Stimulated activated CD8-positive, alpha-beta memory T cell treated with anti-CD3 and anti-CD28 coated beads, Interleukin-15, amount 100 ng/mL, for 48 hours (primary cell): Measurements from ENCODE around the gene PARP2.
"Not testable (repeated sequence)": the region's sequence is repeated elsewhere in the genome, so short reads cannot be mapped to it uniquely, and the experiment has no call there.

ENCODE experiments used
- DNase-seq, 2 donors: peaks; one replicate each; pipeline ENCODE4 v3.0.0-alpha.2; 2020; ENCODE audit warnings: low read depth in 2 of 2

Gene PARP2

DNA sequence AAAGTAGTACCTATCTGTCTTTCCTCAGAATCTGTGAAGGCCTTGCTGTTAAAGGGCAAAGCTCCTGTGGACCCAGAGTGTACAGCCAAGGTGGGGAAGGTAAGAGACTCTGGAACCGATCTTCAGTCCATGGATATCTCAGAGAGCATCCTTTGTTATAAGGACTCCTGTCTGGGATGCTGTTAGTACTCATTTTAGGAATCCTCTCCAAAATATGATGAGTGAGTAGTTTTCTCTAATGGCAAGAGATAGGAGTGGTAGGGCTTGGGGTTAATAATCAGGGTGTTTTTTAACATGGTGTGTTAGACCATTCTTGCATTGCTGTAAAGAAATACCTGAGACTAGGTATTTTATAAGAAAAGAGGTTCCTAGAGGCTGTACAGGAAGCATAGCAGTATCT lies 1.9 kb downstream of the PARP2 start:
- DNase-seq: no peak

DNA sequence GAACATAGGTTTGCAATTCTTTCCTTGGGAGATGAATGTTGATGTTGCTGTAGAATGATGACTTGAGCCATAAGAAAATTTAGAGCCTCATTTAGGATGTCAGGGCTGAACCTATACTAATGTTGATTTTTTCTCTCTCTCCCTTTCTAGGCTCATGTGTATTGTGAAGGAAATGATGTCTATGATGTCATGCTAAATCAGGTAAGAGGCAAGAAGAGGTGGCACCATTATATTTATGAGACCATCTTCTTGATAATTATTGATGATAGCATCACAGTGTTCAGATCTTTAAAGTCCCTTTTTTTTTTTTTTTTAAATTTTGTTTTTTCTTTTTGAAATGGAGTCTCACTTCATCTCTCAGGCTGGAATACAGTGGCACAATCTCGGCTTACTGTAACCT lies 3.3 kb downstream of the PARP2 start:
- DNase-seq: no peak

DNA sequence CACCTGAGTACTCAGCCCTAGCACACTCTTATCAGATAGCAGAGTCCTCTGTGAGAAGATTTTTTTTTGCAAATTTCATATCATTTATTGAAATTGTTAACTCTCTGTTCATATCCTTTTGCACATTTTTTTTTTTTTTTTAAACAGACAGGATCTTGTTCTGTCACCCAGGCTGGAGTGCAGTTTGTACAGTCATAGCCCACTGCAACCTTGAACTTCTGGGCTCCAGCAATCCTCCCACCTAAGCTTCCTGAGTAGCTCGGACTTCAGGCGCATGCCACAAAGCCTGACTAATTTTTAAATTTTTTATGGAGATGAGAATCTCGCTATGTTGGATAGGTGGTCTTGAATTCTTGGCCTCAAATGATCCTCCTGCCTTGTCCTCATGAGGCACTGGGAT lies 4.3 kb downstream of the PARP2 start:
- no peak for DNase-seq

DNA sequence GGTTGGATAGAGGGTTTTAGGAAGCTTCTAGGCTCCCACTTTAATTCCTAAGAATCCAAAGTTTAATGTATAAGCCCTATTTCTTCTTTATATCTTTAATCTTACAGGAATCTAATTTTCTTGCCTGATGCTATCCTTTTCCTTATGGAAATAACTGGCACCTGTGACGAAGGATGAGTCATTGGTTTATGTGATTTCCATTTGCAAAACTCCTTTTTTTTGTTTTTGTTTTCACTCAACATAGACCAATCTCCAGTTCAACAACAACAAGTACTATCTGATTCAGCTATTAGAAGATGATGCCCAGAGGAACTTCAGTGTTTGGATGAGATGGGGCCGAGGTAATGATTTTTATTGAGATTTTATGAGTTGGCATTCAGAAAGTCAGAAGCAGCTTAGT lies 6.8 kb downstream of the PARP2 start:
- DNase-seq: no peak

DNA sequence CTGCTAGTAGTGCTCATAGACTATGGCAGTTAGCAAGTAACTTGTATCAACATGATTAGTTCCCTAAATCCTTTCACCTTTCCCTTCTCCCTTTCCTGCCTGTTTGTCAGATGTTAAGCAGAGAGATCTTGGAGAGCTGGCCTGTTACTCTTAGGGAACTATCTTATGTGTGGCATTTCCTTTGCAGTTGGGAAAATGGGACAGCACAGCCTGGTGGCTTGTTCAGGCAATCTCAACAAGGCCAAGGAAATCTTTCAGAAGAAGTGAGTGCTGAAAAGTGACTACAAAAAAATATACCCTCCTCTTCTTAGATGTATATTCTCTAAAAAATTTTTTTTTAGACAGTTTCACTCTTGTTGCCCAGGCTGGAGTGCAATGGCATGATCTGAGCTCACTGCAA lies 7.4 kb downstream of the PARP2 start:
- no peak for DNase-seq

DNA sequence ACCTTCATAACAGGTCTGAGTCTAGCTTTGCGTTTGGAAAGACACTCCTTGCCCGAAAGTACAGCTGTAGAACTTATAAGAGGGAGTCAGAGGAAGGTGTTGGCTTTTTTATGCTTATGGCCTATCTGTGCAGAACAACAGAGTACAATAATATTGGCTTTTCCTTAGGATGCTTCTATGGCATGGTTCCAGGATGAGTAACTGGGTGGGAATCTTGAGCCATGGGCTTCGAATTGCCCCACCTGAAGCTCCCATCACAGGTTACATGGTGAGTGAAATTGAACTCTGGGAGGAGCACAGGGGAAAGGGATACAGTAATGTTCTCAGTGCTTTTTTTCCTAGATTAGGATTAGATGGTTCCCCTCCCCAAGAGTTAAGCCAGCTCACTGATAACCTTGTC lies 13.0 kb downstream of the PARP2 start:
- no peak for DNase-seq

DNA sequence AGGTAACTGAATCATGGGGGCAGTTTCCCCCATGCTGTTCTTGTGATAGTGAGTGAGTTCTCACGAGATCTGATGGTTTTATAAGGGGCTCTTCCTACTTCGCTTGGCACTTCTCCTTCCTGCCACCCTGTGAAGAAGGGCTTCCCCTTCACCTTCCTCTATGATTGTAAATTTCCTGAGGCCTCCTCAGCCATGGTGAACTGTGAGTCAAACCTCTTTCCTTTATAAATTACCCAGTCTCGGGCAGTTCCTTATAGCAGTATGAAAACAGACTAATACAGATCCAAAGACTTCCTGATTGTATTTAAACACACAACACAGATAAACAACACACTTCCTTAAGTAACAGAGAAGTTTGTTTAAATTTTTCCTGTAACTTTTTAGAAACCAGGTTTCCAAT lies 15.0 kb downstream of the PARP2 start:
- DNase-seq: not testable (repeated sequence)

DNA sequence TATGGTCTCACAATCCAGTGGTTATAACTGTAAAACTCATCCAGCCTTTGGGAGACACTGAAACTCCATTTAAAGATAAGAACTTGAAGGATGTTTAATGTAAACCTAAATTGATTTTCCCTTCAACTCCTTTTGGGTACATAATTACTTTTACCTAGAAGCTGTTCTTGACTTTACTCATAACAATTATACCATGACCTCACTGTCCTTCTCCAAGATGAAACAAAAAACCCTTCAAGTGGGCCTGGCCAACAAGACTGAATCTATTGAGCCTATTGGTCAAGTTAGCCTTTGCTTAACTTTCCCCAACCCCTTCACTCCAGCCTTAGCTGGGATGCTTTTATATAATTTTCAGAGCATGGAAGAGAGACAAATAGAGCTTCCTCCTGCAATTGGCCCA lies 22.5 kb downstream of the PARP2 start:
- DNase-seq: no peak

DNA sequence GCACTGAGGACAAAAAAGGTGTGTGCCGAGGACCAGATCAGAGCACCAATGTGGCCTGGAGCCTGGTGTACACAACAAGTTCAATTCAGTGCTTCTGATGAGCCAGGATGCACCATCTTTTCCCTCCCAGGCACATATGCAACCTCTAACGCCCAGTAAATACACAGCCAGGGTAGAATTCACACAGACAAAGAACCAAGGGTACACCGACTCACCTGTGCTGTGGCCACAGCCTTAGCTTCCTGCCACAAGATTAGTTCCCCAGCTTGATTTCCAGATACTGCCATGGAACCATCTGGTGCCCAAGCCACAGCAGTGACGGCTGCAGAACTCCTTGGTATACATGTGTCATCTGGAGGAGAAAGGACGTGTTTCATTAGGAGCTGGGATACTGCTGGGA lies 29.4 kb downstream of the PARP2 start:
- no peak for DNase-seq

DNA sequence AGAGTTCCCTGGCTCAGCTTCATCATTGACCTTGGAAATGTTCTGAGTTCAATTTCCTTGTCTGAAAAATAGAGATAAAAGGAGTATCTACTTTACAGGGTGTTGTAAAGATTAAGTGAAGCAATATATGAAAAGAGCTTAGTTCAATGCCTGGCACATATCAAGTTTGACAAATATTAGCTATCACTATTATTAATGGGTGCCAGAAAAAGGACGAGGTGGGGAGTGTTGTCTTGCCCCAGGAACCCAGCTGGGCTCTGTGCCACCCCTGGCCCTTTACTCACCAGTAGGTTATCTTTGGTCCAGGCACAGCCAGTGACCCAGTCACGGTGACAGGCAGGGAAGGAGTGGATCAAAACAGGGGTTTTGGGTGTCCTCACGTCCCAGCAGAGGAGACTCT lies 32.0 kb downstream of the PARP2 start:
- DNase-seq: no peak

DNA sequence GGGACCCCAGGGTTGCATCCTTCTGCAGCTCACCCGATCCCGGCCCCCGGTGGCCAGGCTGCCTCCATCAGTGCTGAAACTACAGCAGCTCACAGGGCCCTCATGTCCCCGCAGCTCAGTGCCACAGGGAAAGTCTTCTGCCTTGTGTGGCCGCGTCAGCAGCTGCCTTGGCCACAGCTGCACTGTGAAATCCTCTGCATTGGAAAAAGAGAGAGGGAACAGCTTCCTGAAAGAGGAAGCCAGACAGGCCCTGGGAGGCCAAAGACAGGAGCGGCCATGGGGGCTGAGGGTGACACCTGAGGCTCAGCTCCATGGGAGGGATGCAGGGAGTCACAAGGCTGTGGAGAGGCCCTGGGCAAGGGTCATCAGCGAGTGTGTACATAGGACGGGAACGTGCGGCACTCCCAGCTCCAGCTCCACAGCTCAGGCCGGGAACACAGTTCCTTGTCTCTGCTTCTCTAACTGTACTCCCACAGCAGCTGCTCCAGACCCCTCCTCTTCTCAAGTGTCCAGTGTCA lies 32.7 kb downstream of the PARP2 start:
- no peak for DNase-seq

DNA sequence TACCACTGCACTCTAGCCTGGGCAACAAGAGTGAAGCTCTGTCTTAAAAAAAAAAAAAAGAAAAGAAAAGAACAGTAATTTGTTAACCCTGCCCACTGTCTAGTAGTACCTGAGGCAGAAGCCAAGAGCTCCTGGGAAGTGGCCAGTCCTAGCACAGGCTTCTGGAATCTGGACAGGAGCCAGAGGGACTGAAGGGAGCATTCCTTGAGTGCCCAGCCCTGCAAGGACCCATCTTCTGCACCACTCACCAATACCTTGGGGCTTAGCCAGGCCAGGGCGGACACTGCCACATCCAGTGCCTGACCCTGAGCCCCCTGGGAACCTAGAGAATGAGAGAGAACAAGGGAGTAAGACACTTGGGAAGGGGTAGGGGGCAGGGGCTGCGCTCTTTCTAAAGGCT lies 33.7 kb downstream of the PARP2 start:
- DNase-seq: no peak

DNA sequence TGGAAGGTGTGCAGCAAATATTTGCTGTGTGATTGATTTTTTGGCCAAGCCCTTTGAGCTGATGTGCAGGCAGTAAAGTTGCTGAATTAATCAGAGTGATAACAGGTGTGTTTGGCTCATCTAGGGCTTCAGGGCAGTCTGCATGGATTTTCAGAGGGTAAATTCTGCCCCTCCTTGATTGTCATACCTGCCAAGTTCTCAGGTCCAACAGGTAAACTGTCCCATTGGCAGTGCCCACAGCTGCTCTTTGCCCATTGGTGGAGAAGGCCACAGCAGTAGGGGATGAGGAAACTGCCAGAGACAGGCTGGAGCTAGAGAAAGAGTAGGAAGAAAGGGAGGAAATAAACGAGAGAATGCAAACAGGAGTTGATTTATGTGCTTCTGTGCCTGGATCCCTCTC lies 36.3 kb downstream of the PARP2 start:
- DNase-seq: no peak

DNA sequence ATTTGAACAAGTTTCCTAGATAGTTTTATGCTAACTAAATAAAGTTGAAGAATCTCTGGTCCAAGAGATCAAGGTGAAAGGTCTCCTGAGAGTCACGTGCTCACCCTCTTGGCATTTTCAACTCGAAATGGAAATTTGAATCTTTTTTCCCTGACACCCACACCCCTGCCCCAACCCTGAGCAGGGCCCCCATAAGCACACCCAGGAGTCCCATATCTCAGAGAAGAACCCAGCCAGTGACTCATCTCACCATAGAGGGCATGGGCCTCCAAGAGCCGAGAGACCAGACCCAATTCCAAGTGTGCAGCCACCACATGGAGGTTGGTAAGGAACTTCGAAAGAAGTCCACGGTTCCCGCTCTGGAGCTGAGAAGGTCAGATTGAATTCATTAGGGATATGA lies 37.2 kb downstream of the PARP2 start:
- DNase-seq: no peak

DNA sequence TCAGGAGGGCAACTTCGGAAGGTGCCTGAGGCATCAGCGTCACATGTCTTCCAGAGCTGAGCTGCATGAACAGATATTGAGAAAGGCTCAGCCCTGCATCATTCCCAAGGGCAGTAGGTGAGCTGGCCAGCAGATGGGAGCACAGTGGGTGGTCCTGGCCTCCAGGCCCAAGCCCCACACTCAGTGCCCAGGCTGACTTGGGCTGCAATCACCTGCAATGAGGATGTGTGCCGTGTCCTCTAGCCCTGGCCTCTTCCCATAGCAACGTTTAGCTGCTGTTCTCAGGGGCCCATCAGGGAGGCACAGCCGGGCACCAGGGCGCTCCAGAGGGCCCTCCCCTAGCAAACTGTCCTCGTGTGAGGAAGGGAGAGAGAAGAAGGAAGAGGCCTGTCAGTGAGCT lies 37.9 kb downstream of the PARP2 start:
- no peak for DNase-seq

DNA sequence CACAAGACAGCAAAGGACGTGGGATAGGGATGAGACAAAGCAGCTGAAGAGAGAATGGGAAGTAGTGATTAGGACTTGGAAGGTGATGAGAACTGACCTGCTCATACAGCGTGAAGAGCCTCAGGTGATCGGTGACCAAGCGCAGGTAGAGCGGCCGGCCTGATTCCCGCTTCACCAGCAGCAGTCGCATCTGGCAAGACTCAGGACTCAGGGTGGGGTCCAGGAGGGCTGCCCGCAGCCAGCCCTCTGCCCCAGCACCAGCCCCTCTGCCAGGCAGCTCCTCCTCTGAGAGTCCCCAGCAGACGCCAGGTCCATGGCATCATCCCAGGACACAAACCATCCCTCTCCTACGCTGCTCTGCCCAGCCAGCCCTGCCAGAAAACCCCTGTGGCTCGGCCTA lies 39.1 kb downstream of the PARP2 start:
- no peak for DNase-seq

DNA sequence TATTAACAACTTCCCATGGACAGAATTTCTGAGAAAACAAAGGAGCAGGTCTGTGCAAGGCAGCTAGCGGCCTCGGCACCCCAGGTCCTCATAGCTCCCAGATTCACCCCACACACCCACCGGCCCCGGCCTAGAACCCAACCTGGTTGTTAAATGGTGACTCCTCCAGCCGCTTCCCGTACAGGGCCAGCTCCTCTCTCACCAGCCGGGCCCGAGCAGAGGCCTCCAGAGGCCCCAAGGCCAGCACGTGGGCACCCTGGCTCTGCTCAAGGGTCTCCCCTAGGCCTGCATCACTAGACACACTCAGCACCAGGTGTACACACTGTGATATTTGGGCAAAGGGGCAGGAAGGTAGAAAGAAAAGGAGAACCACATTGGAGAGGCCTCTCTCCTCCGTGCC lies 39.6 kb downstream of the PARP2 start:
- DNase-seq: no peak

DNA sequence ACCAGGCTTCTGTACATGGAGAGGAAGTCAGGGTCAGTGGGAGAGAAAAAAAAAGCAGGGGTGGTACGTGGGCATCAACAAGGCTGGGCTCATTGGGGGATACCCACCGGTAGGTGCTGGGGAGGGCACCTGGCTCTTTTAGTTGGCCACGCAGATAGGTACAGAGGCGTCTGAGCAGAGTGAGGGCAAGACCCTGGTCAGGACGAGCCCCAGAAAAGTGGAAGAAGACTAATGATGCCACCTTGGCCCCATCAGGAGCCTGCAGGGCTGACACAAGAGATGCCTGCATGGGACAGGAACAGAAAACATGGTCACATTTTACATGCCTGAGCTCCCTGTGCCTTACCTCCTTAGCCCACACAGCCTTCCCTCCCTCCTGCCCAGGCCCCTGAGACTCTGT lies 40.2 kb downstream of the PARP2 start:
- DNase-seq: no peak

DNA sequence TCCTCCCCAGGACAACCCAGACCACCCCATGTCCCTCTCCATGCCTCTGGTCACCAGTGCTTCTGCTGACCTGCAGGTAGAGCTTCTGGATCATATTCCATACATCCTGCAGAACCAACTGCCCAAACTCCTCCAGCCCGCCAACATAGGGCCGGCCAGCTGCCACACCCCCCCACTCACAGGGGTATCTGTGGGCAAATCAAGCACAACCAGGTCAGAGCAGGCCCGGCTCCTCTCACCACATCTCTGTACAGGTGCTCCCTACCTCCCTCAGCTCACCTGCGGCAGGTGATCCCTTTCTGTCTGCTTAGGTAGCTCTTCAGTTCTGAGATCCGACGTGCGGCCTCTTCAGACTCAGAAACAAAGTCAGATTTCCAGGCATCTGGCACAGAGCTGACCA lies 40.9 kb downstream of the PARP2 start:
- DNase-seq: no peak

DNA sequence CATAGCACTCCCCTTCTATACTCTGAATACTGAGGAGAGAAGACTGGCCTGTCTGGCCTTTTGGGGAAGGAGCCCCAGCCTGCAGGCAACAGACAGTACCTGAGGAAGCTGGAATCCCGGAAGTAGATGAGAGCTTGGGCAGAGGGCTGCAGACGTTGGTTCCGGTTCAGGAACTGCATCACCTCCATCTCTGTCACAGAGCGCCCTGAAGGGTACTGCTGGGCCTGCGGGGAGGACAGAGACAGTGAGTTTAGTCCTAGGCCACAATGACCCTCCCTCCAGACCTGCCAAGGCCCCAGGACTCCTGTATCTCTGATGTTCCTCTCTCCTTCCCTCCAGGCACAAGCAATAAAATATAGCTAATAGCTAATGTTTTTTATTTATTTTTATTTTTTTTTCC lies 41.5 kb downstream of the PARP2 start:
- DNase-seq: no peak

DNA sequence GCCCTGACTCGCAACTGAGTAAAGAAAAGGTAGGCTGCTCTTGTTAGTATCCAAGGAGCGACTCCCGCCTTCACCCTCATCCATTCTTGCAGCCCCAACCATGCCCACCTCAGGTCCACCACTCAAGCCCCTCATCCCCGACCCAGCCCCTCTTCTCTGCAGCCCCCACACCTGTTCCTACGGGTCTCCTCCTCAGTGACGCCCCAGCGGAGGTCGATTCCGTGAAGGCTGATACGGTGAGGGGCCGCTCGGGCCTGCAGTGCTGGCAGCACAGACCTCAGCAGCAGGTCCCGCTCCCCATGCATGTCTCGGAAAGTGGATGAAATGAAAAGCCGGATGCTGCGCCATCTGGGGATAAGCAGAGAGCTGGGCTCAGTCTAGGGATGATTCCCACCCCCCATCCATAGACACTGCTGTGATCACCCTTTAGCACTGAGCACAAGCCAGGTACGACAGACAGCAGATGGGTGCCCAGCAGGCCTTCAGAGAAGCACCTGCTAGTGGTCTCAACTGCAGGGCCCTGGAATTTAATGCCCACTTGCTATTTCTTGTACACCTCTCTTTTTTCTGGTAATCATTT lies 42.9 kb downstream of the PARP2 start:
- DNase-seq: no peak

DNA sequence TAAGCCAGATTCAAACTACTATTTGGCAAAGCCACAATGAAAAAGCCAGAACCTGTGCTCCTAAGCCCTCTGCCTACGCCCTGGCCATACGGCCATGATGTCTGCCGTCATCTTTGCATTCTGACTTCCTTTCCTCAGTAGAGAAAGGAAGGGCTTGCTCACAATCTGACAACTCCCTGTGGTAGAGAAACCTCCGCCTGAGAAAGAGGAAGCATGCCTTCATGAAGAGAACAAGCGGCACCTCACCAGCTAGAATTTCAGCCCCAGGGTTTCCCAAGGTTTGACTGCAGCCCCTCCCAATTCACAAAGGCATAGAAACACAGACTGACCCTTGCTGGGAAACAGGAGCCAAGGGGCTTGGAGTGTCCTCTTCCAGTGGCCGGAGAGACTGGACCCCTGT lies 44.1 kb downstream of the PARP2 start:
- no peak for DNase-seq

DNA sequence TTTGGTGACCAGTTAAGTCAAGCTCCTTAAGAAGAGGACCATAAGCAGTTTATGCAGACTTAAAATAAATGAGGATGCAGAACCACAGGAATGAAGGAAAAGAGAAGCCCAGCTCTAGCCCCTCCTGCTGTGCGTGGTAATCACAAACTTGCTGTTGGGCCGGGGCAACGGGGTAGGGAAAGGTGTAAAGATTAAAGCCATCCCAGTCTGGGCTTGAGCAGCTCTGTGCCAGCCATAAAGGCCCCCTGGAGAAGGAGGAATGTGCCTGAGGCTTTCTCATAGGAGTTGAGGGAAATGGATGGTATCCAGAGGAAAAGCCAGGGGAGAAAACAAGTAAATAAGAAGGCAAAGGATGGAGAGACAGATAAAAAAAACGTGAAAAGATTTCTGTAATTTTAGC lies 44.7 kb downstream of the PARP2 start:
- no peak for DNase-seq

DNA sequence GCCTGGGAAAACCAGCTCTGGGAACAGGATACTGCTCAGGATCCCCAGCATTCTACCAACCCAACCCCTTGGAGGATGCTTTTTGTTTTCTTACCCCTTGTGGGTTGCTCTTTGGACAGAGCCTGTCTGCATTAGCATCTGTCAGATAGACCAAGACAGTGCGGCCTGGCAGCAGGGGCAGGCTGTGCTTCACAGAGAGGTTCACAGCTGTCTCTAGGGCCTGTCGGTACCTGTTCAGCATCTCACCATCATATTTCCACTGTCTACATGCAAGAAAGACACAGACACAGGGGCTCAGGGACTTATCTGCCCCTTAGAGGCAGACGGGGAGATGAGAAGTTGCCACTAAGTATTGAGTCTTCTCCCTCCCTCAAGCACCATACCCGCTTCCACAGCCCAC lies 48.1 kb downstream of the PARP2 start:
- DNase-seq: no peak

DNA sequence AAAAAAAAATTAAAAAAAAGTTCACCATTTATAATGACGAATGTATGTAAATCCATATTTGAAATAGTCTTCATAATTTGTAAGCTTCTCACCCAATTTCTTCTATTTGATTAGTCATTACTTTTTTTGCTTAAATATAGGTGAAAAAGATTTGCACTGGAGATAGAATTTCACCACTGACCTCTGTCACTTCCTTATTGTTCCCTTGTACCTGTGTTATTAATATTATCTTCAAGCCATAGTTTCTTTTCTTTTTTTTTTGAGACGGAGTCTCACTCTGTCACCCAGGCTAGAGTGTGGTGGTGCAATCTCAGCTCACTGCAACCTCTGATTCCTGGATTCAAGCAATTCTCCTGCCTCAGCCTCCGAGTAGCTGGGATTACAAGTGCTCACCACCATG lies 54.1 kb downstream of the PARP2 start:
- DNase-seq: no peak
